ENCODE measurements around the gene BCL2L14. TPM values are rescaled to one million over a fixed set of nuclear protein-coding genes. Genes with fewer than 3 reads are reported as not detected.
"Not testable (repeated sequence)": the region's sequence is repeated elsewhere in the genome, so short reads cannot be mapped to it uniquely, and the experiment has no call there.

The BCL2L14 gene
- total RNA-seq, 2 experiments from 2014 or later: 3.4 to 4.9 TPM

- POLR2A ChIA-PET: no interaction called here
- H3K9me3 Mint-ChIP-seq: peaks cover 2% of the 10 kb centered on the region
- peaks cover 6% of the 10 kb centered on the region for H3K27me3 Mint-ChIP-seq
- H3K4me1 Mint-ChIP-seq: no peaks in the 10 kb centered on the region
- peaks cover 17% of the 10 kb centered on the region for H3K36me3 Mint-ChIP-seq
- DNase-seq: no peak
- no peak overlapping the region for H3K4me3 Mint-ChIP-seq
- ATAC-seq (ENCODE audit: low read depth): no peak
- H3K27ac Mint-ChIP-seq: no peak overlapping the region
Measured at GRCh38 chr12:12098691-12099015, 27.9 kb downstream of the BCL2L14 start.

GRCh38 chr12:12099102-12099501 lies 28.4 kb downstream of the BCL2L14 start:
- Mint-ChIP-seq H3K9me3 (peaks cover 2% of the 10 kb centered on the region), H3K4me3 (no peak overlapping the region), H3K27me3 (peaks cover 6% of the 10 kb centered on the region), H3K4me1 (no peaks in the 10 kb centered on the region), H3K27ac (no peak overlapping the region), H3K36me3 (peaks cover 17% of the 10 kb centered on the region)
- ATAC-seq (ENCODE audit: low read depth) (no peak), DNase-seq (no peak)
- POLR2A ChIA-PET: no interaction called here

GRCh38 chr12:12107678-12108077 lies 36.9 kb downstream of the BCL2L14 start:
- Mint-ChIP-seq H3K27ac (no peak overlapping the region), H3K4me3 (no peak overlapping the region), H3K9me3 (peaks cover 19% of the 10 kb centered on the region), H3K4me1 (no peaks in the 10 kb centered on the region), H3K36me3 (peaks cover 2% of the 10 kb centered on the region), H3K27me3 (peaks cover 6% of the 10 kb centered on the region)
- POLR2A ChIA-PET: no interaction called here
- DNase-seq: no peak
- no peak for ATAC-seq (ENCODE audit: low read depth)

GRCh38 chr12:12108441-12109058 lies 37.8 kb downstream of the BCL2L14 start:
- Mint-ChIP-seq H3K36me3 (no peaks in the 10 kb centered on the region), H3K4me3 (no peak overlapping the region), H3K27ac (no peak overlapping the region), H3K9me3 (peaks cover 16% of the 10 kb centered on the region), H3K27me3 (peaks cover 6% of the 10 kb centered on the region), H3K4me1 (no peaks in the 10 kb centered on the region)
- DNase-seq (no peak), ATAC-seq (ENCODE audit: low read depth) (no peak)
- POLR2A ChIA-PET: no interaction called here

- not testable (repeated sequence) for ATAC-seq (ENCODE audit: low read depth); H3K27me3 Mint-ChIP-seq; H3K4me3 Mint-ChIP-seq; H3K27ac Mint-ChIP-seq; H3K4me1 Mint-ChIP-seq; H3K36me3 Mint-ChIP-seq
- DNase-seq: peak; percentile 34
- POLR2A ChIA-PET: interaction anchor here (0.7 kb wide), 1 partner anchor 23 kb away, joined by 3 read pairs; no protein-coding TSS in a partner anchor
- H3K9me3 Mint-ChIP-seq: peaks cover 15% of the 10 kb centered on the region
Measured at GRCh38 chr12:12110923-12111555, 40.3 kb downstream of the BCL2L14 start.

- no peak for ATAC-seq (ENCODE audit: low read depth)
- POLR2A ChIA-PET: no interaction called here
- Mint-ChIP-seq H3K4me1 (no peaks in the 10 kb centered on the region), H3K27me3 (peaks cover 17% of the 10 kb centered on the region), H3K27ac (no peak overlapping the region), H3K9me3 (peaks cover 1% of the 10 kb centered on the region), H3K36me3 (no peaks in the 10 kb centered on the region), H3K4me3 (no peak overlapping the region)
- no peak for DNase-seq
Measured at GRCh38 chr12:12115514-12115913, 44.8 kb downstream of the BCL2L14 start.

- H3K27ac Mint-ChIP-seq: no peak overlapping the region
- peaks cover 1% of the 10 kb centered on the region for H3K9me3 Mint-ChIP-seq
- no peaks in the 10 kb centered on the region for H3K36me3 Mint-ChIP-seq
- DNase-seq (no peak), ATAC-seq (ENCODE audit: low read depth) (no peak)
- POLR2A ChIA-PET: no interaction called here
- H3K27me3 Mint-ChIP-seq: peaks cover 17% of the 10 kb centered on the region
- H3K4me1 Mint-ChIP-seq: no peaks in the 10 kb centered on the region
- H3K4me3 Mint-ChIP-seq: no peak overlapping the region
Measured at GRCh38 chr12:12116677-12117076, 45.9 kb downstream of the BCL2L14 start.

GRCh38 chr12:12121061-12121460 lies 50.3 kb downstream of the BCL2L14 start:
- H3K4me3 Mint-ChIP-seq: no peak overlapping the region
- no peaks in the 10 kb centered on the region for H3K36me3 Mint-ChIP-seq
- no peaks in the 10 kb centered on the region for H3K4me1 Mint-ChIP-seq
- peaks cover 13% of the 10 kb centered on the region for H3K27me3 Mint-ChIP-seq
- POLR2A ChIA-PET: no interaction called here
- no peaks in the 10 kb centered on the region for H3K9me3 Mint-ChIP-seq
- ATAC-seq (ENCODE audit: low read depth) (no peak), DNase-seq (no peak)
- H3K27ac Mint-ChIP-seq: no peak overlapping the region

- no peak overlapping the region for H3K4me3 Mint-ChIP-seq
Measured at GRCh38 chr12:12123036-12123604, 52.4 kb downstream of the BCL2L14 start.

GRCh38 chr12:12126551-12126950 lies 55.8 kb downstream of the BCL2L14 start:
- Mint-ChIP-seq H3K27ac (no peak overlapping the region), H3K4me3 (no peak overlapping the region), H3K36me3 (no peaks in the 10 kb centered on the region), H3K4me1 (peaks cover 2% of the 10 kb centered on the region), H3K9me3 (no peaks in the 10 kb centered on the region), H3K27me3 (peaks cover 6% of the 10 kb centered on the region)
- ATAC-seq (ENCODE audit: low read depth) (no peak), DNase-seq (no peak)
- POLR2A ChIA-PET: no interaction called here

More at GRCh38 chr12:12123036-12123604, 52.4 kb downstream of the BCL2L14 start:
- H3K27me3 Mint-ChIP-seq: peaks cover 16% of the 10 kb centered on the region
- no peaks in the 10 kb centered on the region for H3K36me3 Mint-ChIP-seq
- no peak for DNase-seq
- POLR2A ChIA-PET: no interaction called here
- no peaks in the 10 kb centered on the region for H3K9me3 Mint-ChIP-seq
- no peaks in the 10 kb centered on the region for H3K4me1 Mint-ChIP-seq
- H3K27ac Mint-ChIP-seq: no peak overlapping the region
- ATAC-seq (ENCODE audit: low read depth): no peak

- Mint-ChIP-seq H3K36me3 (no peaks in the 10 kb centered on the region), H3K27ac (no peak overlapping the region), H3K27me3 (peaks cover 6% of the 10 kb centered on the region), H3K4me3 (no peak overlapping the region), H3K4me1 (peaks cover 2% of the 10 kb centered on the region), H3K9me3 (no peaks in the 10 kb centered on the region)
- POLR2A ChIA-PET: no interaction called here
- ATAC-seq (ENCODE audit: low read depth) (no peak), DNase-seq (no peak)
Measured at GRCh38 chr12:12127304-12127703, 56.6 kb downstream of the BCL2L14 start.

- POLR2A ChIA-PET: no interaction called here
- DNase-seq (no peak), ATAC-seq (ENCODE audit: low read depth) (no peak)
- Mint-ChIP-seq H3K4me1 (peaks cover 2% of the 10 kb centered on the region), H3K9me3 (no peaks in the 10 kb centered on the region), H3K36me3 (no peaks in the 10 kb centered on the region), H3K27ac (no peak overlapping the region), H3K27me3 (peaks cover 6% of the 10 kb centered on the region), H3K4me3 (no peak overlapping the region)
Measured at GRCh38 chr12:12128670-12129069, 57.9 kb downstream of the BCL2L14 start.

- Mint-ChIP-seq H3K27ac (no peak overlapping the region), H3K27me3 (peaks cover 5% of the 10 kb centered on the region), H3K36me3 (no peaks in the 10 kb centered on the region), H3K4me3 (no peak overlapping the region), H3K9me3 (no peaks in the 10 kb centered on the region), H3K4me1 (peaks cover 2% of the 10 kb centered on the region)
- DNase-seq (no peak), ATAC-seq (ENCODE audit: low read depth) (no peak)
- POLR2A ChIA-PET: no interaction called here
Measured at GRCh38 chr12:12133259-12133658, 62.5 kb downstream of the BCL2L14 start.

GRCh38 chr12:12133785-12134184 lies 63.0 kb downstream of the BCL2L14 start:
- POLR2A ChIA-PET: no interaction called here
- Mint-ChIP-seq H3K36me3 (no peaks in the 10 kb centered on the region), H3K4me3 (no peak overlapping the region), H3K9me3 (no peaks in the 10 kb centered on the region), H3K4me1 (peaks cover under 1% of the 10 kb centered on the region), H3K27me3 (peaks cover 5% of the 10 kb centered on the region), H3K27ac (no peak overlapping the region)
- DNase-seq (no peak), ATAC-seq (ENCODE audit: low read depth) (no peak)

All from activated naive CD8-positive, alpha-beta T cell treated with anti-CD3 and anti-CD28 coated beads, Interleukin-2, amount 10 ng/mL, durations not matched to agents 7 days and 5 days (primary cell).